GM13976 (cell line): ENCODE measurements around the gene SLC15A2.

Experiments
- DNase-seq: peaks from one replicate; pipeline ENCODE4 v3.0.0; 2012; ENCODE audit warnings: low spot score
- in situ Hi-C: fragments of 300-500 bp; cut with MboI; formaldehyde crosslinking; loops from one replicate; pipeline ENCODE4 v1.12.0; 2022; ENCODE audit warnings: low sequenced_read_pairs, mixed read lengths, inconsistent platforms; ENCODE audit not compliant: unreplicated experiment
- TF ChIP-seq, protein P1 (sequence below): IDR thresholded peaks from 2 replicates; pipeline ENCODE4 v1.5.1; 2012; ENCODE audit warnings: borderline replicate concordance, mild to moderate bottlenecking; ENCODE audit not compliant: insufficient read depth; ENCODE audit errors: extremely low read depth, missing control alignments, control extremely low read depth

Gene SLC15A2

DNA sequence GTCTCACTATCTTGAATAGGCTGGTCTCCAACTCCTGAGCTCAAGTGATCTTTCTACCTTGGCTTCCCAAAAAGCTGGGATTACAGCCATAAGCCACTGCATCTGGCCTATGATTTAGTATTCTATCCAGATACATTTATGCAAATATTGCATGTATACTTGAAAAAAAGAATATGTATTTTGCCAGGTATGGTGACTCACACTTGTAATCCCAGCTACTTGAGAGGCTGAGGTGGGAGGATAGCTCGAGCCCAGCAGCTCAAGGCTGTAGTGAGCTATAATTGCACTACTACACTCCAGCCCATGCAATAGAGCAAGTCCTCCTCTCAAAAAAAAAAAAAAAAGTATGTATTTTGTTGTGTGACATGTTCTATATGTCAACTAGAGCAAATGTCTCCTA is 54.4 kb downstream of the SLC15A2 start:
- in situ Hi-C loops, result no loop called here
- no peak for DNase-seq
- TF ChIP-seq, protein P1, sequence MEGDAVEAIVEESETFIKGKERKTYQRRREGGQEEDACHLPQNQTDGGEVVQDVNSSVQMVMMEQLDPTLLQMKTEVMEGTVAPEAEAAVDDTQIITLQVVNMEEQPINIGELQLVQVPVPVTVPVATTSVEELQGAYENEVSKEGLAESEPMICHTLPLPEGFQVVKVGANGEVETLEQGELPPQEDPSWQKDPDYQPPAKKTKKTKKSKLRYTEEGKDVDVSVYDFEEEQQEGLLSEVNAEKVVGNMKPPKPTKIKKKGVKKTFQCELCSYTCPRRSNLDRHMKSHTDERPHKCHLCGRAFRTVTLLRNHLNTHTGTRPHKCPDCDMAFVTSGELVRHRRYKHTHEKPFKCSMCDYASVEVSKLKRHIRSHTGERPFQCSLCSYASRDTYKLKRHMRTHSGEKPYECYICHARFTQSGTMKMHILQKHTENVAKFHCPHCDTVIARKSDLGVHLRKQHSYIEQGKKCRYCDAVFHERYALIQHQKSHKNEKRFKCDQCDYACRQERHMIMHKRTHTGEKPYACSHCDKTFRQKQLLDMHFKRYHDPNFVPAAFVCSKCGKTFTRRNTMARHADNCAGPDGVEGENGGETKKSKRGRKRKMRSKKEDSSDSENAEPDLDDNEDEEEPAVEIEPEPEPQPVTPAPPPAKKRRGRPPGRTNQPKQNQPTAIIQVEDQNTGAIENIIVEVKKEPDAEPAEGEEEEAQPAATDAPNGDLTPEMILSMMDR, result no peak

- in situ Hi-C loops, result no loop called here
- DNase-seq, result no peak
- TF ChIP-seq, protein P1, result no peak
Measured at GRCh38 chr3:121951291-121951919, 57.2 kb downstream of the SLC15A2 start.

DNA sequence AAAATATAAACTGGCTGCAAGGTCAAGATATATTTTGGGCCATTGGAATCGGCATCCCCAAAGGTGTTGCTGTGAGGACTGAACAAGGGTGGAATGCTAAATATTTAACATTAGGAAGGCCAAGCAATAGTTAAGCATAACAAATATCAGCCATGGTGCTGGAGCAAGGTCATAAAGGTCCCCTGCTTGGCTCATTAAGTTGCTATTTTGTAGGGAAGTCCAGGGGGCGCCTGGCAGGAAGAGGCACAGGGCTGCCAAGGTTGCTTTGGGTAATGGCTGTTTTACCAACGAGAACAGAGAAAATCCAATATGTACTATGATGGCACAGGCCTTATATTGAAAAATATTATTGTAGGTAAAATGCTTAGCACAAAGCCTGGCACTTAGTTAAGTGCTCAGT is 62.2 kb downstream of the SLC15A2 start:
- in situ Hi-C loops, result no loop called here
- TF ChIP-seq, protein P1, result no peak
- no peak for DNase-seq

DNA sequence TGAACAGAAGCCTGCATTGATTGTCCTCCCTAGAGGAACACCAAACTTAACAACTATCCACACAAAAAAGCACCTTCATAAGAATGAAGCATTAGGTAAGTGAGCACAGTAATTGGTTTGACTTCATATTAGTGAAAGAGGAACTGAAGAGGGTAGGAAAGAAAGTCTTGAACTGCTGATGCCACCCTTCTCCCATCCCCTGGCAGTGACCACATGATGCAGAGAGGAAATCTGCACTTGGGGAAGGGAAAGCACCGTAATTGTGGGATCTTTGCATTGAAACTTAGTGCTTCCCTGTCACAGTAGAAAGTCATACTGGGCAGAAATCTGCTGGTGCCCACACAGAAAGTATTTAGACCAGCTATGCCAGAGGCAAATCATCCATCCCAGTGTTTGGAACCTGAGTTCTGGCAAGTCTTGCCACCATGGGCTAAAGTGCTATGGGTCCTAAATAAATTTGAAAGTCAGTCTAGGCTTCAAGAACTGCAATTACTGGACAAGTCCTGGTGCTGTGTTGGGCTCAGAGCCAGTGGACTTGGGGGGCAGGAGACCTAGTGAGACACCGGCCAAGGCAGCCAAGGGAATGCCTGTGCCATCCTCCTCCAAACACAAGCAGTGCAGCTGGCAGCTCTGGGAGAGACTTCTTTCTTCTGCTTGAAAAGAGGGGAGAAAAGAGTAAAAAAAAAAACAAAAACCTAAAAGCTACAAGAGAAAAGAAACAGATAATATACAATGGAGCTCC is 63.6 kb downstream of the SLC15A2 start:
- in situ Hi-C loops, result no loop called here
- no peak for DNase-seq
- TF ChIP-seq, protein P1, result no peak

DNA sequence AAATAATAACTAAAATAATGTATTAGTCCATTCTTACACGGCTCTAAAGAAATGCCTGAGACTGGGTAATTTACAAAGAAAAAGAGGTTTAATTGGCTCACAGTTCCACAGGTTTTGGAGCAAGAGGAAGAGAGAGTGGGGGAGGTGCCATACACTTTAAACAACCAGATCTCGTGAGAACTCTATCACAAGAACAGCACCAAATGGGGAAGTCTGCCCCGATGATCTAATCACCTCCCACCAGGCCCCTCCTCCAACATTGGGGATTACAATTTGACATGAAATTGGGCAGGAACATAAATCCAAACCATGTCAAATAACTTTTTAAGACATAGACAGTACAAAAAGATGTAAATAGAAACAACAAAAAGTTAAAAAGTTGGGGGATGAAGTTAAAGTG is 64.6 kb downstream of the SLC15A2 start:
- TF ChIP-seq, protein P1, result no peak
- in situ Hi-C loops, result no loop called here
- no peak for DNase-seq

DNA sequence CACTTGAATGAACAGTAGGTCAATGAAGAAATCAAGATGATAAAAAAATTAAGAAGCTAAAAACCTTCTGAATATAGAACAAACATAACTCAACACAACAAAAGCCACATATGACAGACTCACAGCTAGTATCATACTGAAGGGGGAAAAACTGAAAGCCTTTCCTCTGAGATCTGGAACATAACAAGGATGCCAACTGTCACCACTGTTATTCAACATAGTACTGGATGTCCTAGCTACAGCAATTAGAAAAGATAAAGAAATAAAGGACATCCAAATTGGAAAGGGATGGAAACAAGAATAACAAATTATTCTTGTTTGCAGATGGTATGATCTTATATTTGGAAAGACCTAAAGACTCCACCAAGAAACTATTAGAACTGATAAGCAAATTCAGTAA is 67.1 kb downstream of the SLC15A2 start:
- in situ Hi-C loops, result no loop called here
- TF ChIP-seq, protein P1, result no peak
- DNase-seq, result no peak
